Measurements from ENCODE around the gene CLOCK. TPM values are rescaled to one million over a fixed set of nuclear protein-coding genes. Genes with fewer than 3 reads are reported as not detected.

CLOCK gene
- total and polyA plus RNA-seq, 9 of the 15 experiments (the other 6 are each of a cell fraction or from before 2014, with no cell fraction given), result 3.7 to 14.4 (median 9.4) TPM

- peak; percentile 86 for TF ChIP-seq CBFA2T3 (IDR thresholded peaks at IDR 0.05)
- no peak for TF ChIP-seq ZNF121 (CRISPR knock-in tag; conservative IDR thresholded peaks at IDR 0.05)
- TF ChIP-seq ELF1 (tag; IDR thresholded peaks at IDR 0.05), result no peak
- no peak for TF ChIP-seq FOXO4 (CRISPR knock-in tag; IDR thresholded peaks at IDR 0.05)
- TF ChIP-seq, protein P1, sequence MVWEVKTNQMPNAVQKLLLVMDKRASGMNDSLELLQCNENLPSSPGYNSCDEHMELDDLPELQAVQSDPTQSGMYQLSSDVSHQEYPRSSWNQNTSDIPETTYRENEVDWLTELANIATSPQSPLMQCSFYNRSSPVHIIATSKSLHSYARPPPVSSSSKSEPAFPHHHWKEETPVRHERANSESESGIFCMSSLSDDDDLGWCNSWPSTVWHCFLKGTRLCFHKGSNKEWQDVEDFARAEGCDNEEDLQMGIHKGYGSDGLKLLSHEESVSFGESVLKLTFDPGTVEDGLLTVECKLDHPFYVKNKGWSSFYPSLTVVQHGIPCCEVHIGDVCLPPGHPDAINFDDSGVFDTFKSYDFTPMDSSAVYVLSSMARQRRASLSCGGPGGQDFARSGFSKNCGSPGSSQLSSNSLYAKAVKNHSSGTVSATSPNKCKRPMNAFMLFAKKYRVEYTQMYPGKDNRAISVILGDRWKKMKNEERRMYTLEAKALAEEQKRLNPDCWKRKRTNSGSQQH (CRISPR knock-in tag; IDR thresholded peaks at IDR 0.05), result no peak
- TF ChIP-seq NCOA1 (IDR thresholded peaks at IDR 0.05; ENCODE audit: low read depth), result no peak
- TF ChIP-seq, protein P2, sequence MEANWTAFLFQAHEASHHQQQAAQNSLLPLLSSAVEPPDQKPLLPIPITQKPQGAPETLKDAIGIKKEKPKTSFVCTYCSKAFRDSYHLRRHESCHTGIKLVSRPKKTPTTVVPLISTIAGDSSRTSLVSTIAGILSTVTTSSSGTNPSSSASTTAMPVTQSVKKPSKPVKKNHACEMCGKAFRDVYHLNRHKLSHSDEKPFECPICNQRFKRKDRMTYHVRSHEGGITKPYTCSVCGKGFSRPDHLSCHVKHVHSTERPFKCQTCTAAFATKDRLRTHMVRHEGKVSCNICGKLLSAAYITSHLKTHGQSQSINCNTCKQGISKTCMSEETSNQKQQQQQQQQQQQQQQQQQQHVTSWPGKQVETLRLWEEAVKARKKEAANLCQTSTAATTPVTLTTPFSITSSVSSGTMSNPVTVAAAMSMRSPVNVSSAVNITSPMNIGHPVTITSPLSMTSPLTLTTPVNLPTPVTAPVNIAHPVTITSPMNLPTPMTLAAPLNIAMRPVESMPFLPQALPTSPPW (CRISPR knock-in tag; IDR thresholded peaks at IDR 0.05), result no peak
- TF ChIP-seq BHLHE40 (IDR thresholded peaks at IDR 0.05; ENCODE audit: low read length), result peak; percentile 57; the same call in 1 of the 2 replicates
- no peak for TF ChIP-seq MGA (IDR thresholded peaks at IDR 0.05)
- TF ChIP-seq NKRF (IDR thresholded peaks at IDR 0.05; ENCODE audit: borderline replicate concordance), result no peak
Measured at GRCh38 chr4:55437356-55437796, 109.3 kb downstream of the CLOCK start (continued).

Data from K562 (cell line).